WTC11 (cell line): ENCODE results near the gene ADRB2. TPM values are rescaled to one million over a fixed set of nuclear protein-coding genes. Genes with fewer than 3 reads are reported as not detected.

Source experiments
- ATAC-seq: fragments of 200-7000 bp; cut with Tn5 transposase; 2 replicates; pipeline ENCODE4 v1.10.0; 2021; ENCODE audit warnings: mild to moderate bottlenecking, moderate library complexity
- CTCF ChIA-PET: fragments of 300-600 bp; sonication (Branson Sonifier 250); formaldehyde crosslinking; loops from one replicate; lab custom pipeline; 2021; ENCODE audit warnings: antibody characterized with exemption; lab: Charles Lee
- POLR2A ChIA-PET: fragments of 350-600 bp; sonication (Branson Sonifier 250); formaldehyde crosslinking; loops from one replicate; lab custom pipeline; 2021; ENCODE audit warnings: antibody characterized with exemption; lab: Charles Lee
- DNase-seq: peaks from one replicate; pipeline ENCODE4 v3.0.0; 2021; ENCODE audit warnings: low spot score
- H3K27ac Mint-ChIP-seq: 2 replicates; pipeline ENCODE4 v1.8.0; 2021; ENCODE audit warnings: mixed read lengths
- H3K27me3 Mint-ChIP-seq: 2 replicates; pipeline ENCODE4 v1.8.0; 2021; ENCODE audit warnings: low read depth, mild to moderate bottlenecking, moderate library complexity, mixed read lengths
- H3K36me3 Mint-ChIP-seq: 2 replicates; pipeline ENCODE4 v1.8.0; 2021; ENCODE audit warnings: mixed read lengths
- H3K4me1 Mint-ChIP-seq: 2 replicates; pipeline ENCODE4 v1.8.0; 2022; ENCODE audit warnings: mixed read lengths
- H3K4me3 Mint-ChIP-seq: 2 replicates; pipeline ENCODE4 v1.8.0; 2021; ENCODE audit warnings: mild to moderate bottlenecking, moderate library complexity, mixed read lengths
- H3K9me3 Mint-ChIP-seq: 2 replicates; pipeline ENCODE4 v1.8.0; 2021; ENCODE audit warnings: mixed read lengths
- ATF1 ChIP-seq: sonication (generic); formaldehyde crosslinking; IDR thresholded peaks from 2 replicates; pipeline ENCODE4 v1.8.1; 2023; ENCODE audit warnings: mild to moderate bottlenecking, moderate library complexity, missing genetic modification reagents
- CREB1 ChIP-seq: sonication (generic); formaldehyde crosslinking; IDR thresholded peaks from 2 replicates; pipeline ENCODE4 v1.8.0; 2023; ENCODE audit warnings: mild to moderate bottlenecking, missing genetic modification reagents
- ELF4 ChIP-seq: sonication (generic); formaldehyde crosslinking; IDR thresholded peaks from 2 replicates; pipeline ENCODE4 v1.8.1; 2022; ENCODE audit warnings: low read depth, mild to moderate bottlenecking, moderate library complexity, missing genetic modification reagents
- IRF2 ChIP-seq: sonication (generic); formaldehyde crosslinking; IDR thresholded peaks from 2 replicates; pipeline ENCODE4 v1.8.0; 2022; ENCODE audit warnings: low read depth, missing genetic modification reagents, borderline replicate concordance
- JUN ChIP-seq: sonication (generic); formaldehyde crosslinking; IDR thresholded peaks from 2 replicates; pipeline ENCODE4 v1.8.0; 2023; ENCODE audit warnings: mild to moderate bottlenecking, missing genetic modification reagents
- NR1H2 ChIP-seq: sonication (generic); formaldehyde crosslinking; IDR thresholded peaks from 2 replicates; pipeline ENCODE4 v1.9.0; 2021; ENCODE audit warnings: mild to moderate bottlenecking, moderate library complexity, missing genetic modification reagents
- NR2C2 ChIP-seq: sonication (generic); formaldehyde crosslinking; IDR thresholded peaks from 2 replicates; pipeline ENCODE4 v1.8.0; 2022; ENCODE audit warnings: mild to moderate bottlenecking, missing genetic modification reagents
- SMAD4 ChIP-seq: sonication (generic); formaldehyde crosslinking; IDR thresholded peaks from 2 replicates; pipeline ENCODE4 v1.8.0; 2022; ENCODE audit warnings: mild to moderate bottlenecking, missing genetic modification reagents
- ZNF219 ChIP-seq: sonication (generic); formaldehyde crosslinking; IDR thresholded peaks from 2 replicates; pipeline ENCODE4 v1.8.0; 2023; ENCODE audit warnings: missing genetic modification reagents, mild to moderate bottlenecking, borderline replicate concordance
- ZNF232 ChIP-seq: sonication (generic); formaldehyde crosslinking; IDR thresholded peaks from 2 replicates; pipeline ENCODE4 v1.8.0; 2022; ENCODE audit warnings: mild to moderate bottlenecking, missing genetic modification reagents
- total RNA-seq: library from RNA; stranded (reverse); gene quantifications from 3 replicates; pipeline ENCODE4 v1.2.3, GENCODE V29; 2021
- TF ChIP-seq, protein P1 (sequence below): sonication (generic); formaldehyde crosslinking; IDR thresholded peaks from 2 replicates; pipeline ENCODE4 v1.8.1; 2022; ENCODE audit warnings: low read depth, missing genetic modification reagents, borderline replicate concordance
- TF ChIP-seq, protein P2 (sequence below): fragments of 250-450 bp; sonication (Bioruptor Pico); IDR thresholded peaks from 2 replicates; pipeline ENCODE4 v1.9.0; 2021; ENCODE audit warnings: mild to moderate bottlenecking, borderline replicate concordance
- TF ChIP-seq, protein P3 (sequence below): sonication (generic); formaldehyde crosslinking; IDR thresholded peaks from 2 replicates; pipeline ENCODE4 v1.8.1; 2023; ENCODE audit warnings: mild to moderate bottlenecking, moderate library complexity, missing genetic modification reagents
- TF ChIP-seq, protein P4 (sequence below): sonication (generic); formaldehyde crosslinking; IDR thresholded peaks from 2 replicates; pipeline ENCODE4 v1.8.1; 2022; ENCODE audit warnings: mild to moderate bottlenecking, missing genetic modification reagents, moderate library complexity, borderline replicate concordance
- TF ChIP-seq, protein P5 (sequence below): sonication (generic); formaldehyde crosslinking; IDR thresholded peaks from 2 replicates; pipeline ENCODE4 v1.8.1; 2023; ENCODE audit warnings: mild to moderate bottlenecking, missing genetic modification reagents, borderline replicate concordance
- TF ChIP-seq, protein P6 (sequence below): sonication (generic); formaldehyde crosslinking; IDR thresholded peaks from 2 replicates; pipeline ENCODE4 v1.8.0; 2023; ENCODE audit warnings: mild to moderate bottlenecking, missing genetic modification reagents
- TF ChIP-seq, protein P7 (sequence below): sonication (generic); formaldehyde crosslinking; IDR thresholded peaks from 2 replicates; pipeline ENCODE4 v1.8.1; 2022; ENCODE audit warnings: mild to moderate bottlenecking, moderate library complexity, missing genetic modification reagents
- TF ChIP-seq, protein P8 (sequence below): sonication (generic); formaldehyde crosslinking; IDR thresholded peaks from 2 replicates; pipeline ENCODE4 v1.8.0; 2022; ENCODE audit warnings: mild to moderate bottlenecking, missing genetic modification reagents
- TF ChIP-seq, protein P9 (sequence below): sonication (generic); formaldehyde crosslinking; IDR thresholded peaks from 2 replicates; pipeline ENCODE4 v1.8.0; 2022; ENCODE audit warnings: mild to moderate bottlenecking, missing genetic modification reagents

The ADRB2 gene
- total RNA-seq, 1 experiment from 2014 or later: 1.2 TPM

DNA sequence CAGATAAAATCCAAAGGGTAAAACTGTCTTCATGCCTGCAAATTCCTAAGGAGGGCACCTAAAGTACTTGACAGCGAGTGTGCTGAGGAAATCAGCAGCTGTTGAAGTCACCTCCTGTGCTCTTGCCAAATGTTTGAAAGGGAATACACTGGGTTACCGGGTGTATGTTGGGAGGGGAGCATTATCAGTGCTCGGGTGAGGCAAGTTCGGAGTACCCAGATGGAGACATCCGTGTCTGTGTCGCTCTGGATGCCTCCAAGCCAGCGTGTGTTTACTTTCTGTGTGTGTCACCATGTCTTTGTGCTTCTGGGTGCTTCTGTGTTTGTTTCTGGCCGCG is 727 bp upstream of the ADRB2 start (continued):
- TF ChIP-seq, protein P1, sequence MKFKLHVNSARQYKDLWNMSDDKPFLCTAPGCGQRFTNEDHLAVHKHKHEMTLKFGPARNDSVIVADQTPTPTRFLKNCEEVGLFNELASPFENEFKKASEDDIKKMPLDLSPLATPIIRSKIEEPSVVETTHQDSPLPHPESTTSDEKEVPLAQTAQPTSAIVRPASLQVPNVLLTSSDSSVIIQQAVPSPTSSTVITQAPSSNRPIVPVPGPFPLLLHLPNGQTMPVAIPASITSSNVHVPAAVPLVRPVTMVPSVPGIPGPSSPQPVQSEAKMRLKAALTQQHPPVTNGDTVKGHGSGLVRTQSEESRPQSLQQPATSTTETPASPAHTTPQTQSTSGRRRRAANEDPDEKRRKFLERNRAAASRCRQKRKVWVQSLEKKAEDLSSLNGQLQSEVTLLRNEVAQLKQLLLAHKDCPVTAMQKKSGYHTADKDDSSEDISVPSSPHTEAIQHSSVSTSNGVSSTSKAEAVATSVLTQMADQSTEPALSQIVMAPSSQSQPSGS: no peak
- no peak for TF ChIP-seq IRF2 (CRISPR knock-in tag)
- no peak for TF ChIP-seq ATF1 (CRISPR knock-in tag)
- no peak for TF ChIP-seq ELF4 (CRISPR knock-in tag)

DNA sequence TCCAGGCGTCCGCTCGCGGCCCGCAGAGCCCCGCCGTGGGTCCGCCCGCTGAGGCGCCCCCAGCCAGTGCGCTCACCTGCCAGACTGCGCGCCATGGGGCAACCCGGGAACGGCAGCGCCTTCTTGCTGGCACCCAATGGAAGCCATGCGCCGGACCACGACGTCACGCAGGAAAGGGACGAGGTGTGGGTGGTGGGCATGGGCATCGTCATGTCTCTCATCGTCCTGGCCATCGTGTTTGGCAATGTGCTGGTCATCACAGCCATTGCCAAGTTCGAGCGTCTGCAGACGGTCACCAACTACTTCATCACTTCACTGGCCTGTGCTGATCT is 294 bp downstream of the ADRB2 start:
- Mint-ChIP-seq H3K27ac (no peak overlapping the region), H3K36me3 (no peaks in the 10 kb centered on the region), H3K27me3 (peaks cover 46% of the 10 kb centered on the region), H3K4me3 (peak overlapping the region; percentile 84), H3K9me3 (no peaks in the 10 kb centered on the region), H3K4me1 (peaks cover 60% of the 10 kb centered on the region)
- CTCF ChIA-PET: interaction anchor here (1.0 to 1.9 kb wide), 7 partner anchors 85 to 288 kb away, joined by 4 to 12 read pairs (median 8); no protein-coding TSS in a partner anchor
- ATAC-seq (peak; percentile 28), DNase-seq (no peak)
- POLR2A ChIA-PET: no interaction called here
- TF ChIP-seq, protein P2, sequence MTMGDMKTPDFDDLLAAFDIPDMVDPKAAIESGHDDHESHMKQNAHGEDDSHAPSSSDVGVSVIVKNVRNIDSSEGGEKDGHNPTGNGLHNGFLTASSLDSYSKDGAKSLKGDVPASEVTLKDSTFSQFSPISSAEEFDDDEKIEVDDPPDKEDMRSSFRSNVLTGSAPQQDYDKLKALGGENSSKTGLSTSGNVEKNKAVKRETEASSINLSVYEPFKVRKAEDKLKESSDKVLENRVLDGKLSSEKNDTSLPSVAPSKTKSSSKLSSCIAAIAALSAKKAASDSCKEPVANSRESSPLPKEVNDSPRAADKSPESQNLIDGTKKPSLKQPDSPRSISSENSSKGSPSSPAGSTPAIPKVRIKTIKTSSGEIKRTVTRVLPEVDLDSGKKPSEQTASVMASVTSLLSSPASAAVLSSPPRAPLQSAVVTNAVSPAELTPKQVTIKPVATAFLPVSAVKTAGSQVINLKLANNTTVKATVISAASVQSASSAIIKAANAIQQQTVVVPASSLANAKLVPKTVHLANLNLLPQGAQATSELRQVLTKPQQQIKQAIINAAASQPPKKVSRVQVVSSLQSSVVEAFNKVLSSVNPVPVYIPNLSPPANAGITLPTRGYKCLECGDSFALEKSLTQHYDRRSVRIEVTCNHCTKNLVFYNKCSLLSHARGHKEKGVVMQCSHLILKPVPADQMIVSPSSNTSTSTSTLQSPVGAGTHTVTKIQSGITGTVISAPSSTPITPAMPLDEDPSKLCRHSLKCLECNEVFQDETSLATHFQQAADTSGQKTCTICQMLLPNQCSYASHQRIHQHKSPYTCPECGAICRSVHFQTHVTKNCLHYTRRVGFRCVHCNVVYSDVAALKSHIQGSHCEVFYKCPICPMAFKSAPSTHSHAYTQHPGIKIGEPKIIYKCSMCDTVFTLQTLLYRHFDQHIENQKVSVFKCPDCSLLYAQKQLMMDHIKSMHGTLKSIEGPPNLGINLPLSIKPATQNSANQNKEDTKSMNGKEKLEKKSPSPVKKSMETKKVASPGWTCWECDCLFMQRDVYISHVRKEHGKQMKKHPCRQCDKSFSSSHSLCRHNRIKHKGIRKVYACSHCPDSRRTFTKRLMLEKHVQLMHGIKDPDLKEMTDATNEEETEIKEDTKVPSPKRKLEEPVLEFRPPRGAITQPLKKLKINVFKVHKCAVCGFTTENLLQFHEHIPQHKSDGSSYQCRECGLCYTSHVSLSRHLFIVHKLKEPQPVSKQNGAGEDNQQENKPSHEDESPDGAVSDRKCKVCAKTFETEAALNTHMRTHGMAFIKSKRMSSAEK (CRISPR knock-in tag): no peak; the same call in 1 of the 2 replicates
- TF ChIP-seq ZNF232 (peak; percentile 79; the same call in 1 of the 2 replicates), NR2C2 (CRISPR knock-in tag) (no peak), CREB1 (CRISPR knock-in tag) (peak; percentile 40; the same call in 1 of the 2 replicates), NR1H2 (CRISPR knock-in tag) (no peak), ZNF219 (no peak), JUN (CRISPR knock-in tag) (peak; percentile 70; the same call in 1 of the 2 replicates), SMAD4 (CRISPR knock-in tag) (no peak)
- TF ChIP-seq, protein P3, sequence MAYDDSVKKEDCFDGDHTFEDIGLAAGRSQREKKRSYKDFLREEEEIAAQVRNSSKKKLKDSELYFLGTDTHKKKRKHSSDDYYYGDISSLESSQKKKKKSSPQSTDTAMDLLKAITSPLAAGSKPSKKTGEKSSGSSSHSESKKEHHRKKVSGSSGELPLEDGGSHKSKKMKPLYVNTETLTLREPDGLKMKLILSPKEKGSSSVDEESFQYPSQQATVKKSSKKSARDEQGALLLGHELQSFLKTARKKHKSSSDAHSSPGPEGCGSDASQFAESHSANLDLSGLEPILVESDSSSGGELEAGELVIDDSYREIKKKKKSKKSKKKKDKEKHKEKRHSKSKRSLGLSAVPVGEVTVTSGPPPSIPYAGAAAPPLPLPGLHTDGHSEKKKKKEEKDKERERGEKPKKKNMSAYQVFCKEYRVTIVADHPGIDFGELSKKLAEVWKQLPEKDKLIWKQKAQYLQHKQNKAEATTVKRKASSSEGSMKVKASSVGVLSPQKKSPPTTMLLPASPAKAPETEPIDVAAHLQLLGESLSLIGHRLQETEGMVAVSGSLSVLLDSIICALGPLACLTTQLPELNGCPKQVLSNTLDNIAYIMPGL: no peak
- TF ChIP-seq, protein P4, sequence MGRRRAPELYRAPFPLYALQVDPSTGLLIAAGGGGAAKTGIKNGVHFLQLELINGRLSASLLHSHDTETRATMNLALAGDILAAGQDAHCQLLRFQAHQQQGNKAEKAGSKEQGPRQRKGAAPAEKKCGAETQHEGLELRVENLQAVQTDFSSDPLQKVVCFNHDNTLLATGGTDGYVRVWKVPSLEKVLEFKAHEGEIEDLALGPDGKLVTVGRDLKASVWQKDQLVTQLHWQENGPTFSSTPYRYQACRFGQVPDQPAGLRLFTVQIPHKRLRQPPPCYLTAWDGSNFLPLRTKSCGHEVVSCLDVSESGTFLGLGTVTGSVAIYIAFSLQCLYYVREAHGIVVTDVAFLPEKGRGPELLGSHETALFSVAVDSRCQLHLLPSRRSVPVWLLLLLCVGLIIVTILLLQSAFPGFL (CRISPR knock-in tag): no peak
- TF ChIP-seq, protein P5, sequence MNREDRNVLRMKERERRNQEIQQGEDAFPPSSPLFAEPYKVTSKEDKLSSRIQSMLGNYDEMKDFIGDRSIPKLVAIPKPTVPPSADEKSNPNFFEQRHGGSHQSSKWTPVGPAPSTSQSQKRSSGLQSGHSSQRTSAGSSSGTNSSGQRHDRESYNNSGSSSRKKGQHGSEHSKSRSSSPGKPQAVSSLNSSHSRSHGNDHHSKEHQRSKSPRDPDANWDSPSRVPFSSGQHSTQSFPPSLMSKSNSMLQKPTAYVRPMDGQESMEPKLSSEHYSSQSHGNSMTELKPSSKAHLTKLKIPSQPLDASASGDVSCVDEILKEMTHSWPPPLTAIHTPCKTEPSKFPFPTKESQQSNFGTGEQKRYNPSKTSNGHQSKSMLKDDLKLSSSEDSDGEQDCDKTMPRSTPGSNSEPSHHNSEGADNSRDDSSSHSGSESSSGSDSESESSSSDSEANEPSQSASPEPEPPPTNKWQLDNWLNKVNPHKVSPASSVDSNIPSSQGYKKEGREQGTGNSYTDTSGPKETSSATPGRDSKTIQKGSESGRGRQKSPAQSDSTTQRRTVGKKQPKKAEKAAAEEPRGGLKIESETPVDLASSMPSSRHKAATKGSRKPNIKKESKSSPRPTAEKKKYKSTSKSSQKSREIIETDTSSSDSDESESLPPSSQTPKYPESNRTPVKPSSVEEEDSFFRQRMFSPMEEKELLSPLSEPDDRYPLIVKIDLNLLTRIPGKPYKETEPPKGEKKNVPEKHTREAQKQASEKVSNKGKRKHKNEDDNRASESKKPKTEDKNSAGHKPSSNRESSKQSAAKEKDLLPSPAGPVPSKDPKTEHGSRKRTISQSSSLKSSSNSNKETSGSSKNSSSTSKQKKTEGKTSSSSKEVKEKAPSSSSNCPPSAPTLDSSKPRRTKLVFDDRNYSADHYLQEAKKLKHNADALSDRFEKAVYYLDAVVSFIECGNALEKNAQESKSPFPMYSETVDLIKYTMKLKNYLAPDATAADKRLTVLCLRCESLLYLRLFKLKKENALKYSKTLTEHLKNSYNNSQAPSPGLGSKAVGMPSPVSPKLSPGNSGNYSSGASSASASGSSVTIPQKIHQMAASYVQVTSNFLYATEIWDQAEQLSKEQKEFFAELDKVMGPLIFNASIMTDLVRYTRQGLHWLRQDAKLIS: 0 out of 2 replicates have a peak, but pooled peaks have one; percentile 18
- TF ChIP-seq, protein P6, sequence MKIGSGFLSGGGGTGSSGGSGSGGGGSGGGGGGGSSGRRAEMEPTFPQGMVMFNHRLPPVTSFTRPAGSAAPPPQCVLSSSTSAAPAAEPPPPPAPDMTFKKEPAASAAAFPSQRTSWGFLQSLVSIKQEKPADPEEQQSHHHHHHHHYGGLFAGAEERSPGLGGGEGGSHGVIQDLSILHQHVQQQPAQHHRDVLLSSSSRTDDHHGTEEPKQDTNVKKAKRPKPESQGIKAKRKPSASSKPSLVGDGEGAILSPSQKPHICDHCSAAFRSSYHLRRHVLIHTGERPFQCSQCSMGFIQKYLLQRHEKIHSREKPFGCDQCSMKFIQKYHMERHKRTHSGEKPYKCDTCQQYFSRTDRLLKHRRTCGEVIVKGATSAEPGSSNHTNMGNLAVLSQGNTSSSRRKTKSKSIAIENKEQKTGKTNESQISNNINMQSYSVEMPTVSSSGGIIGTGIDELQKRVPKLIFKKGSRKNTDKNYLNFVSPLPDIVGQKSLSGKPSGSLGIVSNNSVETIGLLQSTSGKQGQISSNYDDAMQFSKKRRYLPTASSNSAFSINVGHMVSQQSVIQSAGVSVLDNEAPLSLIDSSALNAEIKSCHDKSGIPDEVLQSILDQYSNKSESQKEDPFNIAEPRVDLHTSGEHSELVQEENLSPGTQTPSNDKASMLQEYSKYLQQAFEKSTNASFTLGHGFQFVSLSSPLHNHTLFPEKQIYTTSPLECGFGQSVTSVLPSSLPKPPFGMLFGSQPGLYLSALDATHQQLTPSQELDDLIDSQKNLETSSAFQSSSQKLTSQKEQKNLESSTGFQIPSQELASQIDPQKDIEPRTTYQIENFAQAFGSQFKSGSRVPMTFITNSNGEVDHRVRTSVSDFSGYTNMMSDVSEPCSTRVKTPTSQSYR (CRISPR knock-in tag): peak; percentile 76
- TF ChIP-seq, protein P7, sequence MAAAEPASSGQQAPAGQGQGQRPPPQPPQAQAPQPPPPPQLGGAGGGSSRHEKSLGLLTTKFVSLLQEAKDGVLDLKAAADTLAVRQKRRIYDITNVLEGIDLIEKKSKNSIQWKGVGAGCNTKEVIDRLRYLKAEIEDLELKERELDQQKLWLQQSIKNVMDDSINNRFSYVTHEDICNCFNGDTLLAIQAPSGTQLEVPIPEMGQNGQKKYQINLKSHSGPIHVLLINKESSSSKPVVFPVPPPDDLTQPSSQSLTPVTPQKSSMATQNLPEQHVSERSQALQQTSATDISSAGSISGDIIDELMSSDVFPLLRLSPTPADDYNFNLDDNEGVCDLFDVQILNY (CRISPR knock-in tag): 0 out of 2 replicates have a peak, but pooled peaks have one; percentile 9
- TF ChIP-seq, protein P8, sequence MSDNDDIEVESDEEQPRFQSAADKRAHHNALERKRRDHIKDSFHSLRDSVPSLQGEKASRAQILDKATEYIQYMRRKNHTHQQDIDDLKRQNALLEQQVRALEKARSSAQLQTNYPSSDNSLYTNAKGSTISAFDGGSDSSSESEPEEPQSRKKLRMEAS (CRISPR knock-in tag): peak; percentile 91
- TF ChIP-seq, protein P9, sequence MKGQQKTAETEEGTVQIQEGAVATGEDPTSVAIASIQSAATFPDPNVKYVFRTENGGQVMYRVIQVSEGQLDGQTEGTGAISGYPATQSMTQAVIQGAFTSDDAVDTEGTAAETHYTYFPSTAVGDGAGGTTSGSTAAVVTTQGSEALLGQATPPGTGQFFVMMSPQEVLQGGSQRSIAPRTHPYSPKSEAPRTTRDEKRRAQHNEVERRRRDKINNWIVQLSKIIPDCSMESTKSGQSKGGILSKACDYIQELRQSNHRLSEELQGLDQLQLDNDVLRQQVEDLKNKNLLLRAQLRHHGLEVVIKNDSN (CRISPR knock-in tag): no peak
